Thyroid gland (tissue), 4 donors: ENCODE data around the gene MORF4L1. TPM values are rescaled to one million over a fixed set of nuclear protein-coding genes. Genes with fewer than 3 reads are reported as not detected.

Source experiments
- DNase-seq, 2 donors: peaks; one replicate each; pipeline ENCODE4 v3.0.0-alpha.2; 2019
- H3K27ac ChIP-seq, 3 donors: fragments of 200-600 bp; sonication (generic); 1 replicate in 2 of 3; 2 replicates in 1 of 3; pipeline ENCODE4 v1.5.1; 2016 to 2019; ENCODE audit warnings: mild to moderate bottlenecking in 1 of 3, moderate library complexity in 1 of 3
- H3K27me3 ChIP-seq: fragments of 200-600 bp; sonication (generic); one replicate; pipeline ENCODE4 v1.5.1; 2019
- H3K36me3 ChIP-seq, 2 donors: fragments of 200-600 bp; sonication (generic); one replicate each; pipeline ENCODE4 v1.5.1; 2016 to 2019
- H3K4me1 ChIP-seq, 2 donors: fragments of 200-600 bp; sonication (generic); one replicate each; pipeline ENCODE4 v1.5.1; 2017 to 2019
- H3K4me3 ChIP-seq, 3 donors: fragments of 200-600 bp; sonication (generic); replicated peaks in 1 of 3; 1 replicate in 2 of 3; 2 replicates in 1 of 3; pipeline ENCODE4 v1.5.1; 2016; ENCODE audit warnings: mild to moderate bottlenecking in 1 of 3
- H3K9me3 ChIP-seq: fragments of 200-600 bp; sonication (generic); one replicate; pipeline ENCODE4 v1.5.1; 2017
- POLR2A ChIP-seq, 2 donors: fragments of 450-650 bp; IDR thresholded peaks; one replicate each; pipeline ENCODE4 v1.6.1; 2017; ENCODE audit warnings: antibody characterized with exemption in 2 of 2, mild to moderate bottlenecking in 2 of 2, moderate library complexity in 1 of 2
- WGBS, 2 donors: methylation state at CpG; one replicate each; pipeline ENCODE4 v1.1.5; 2017; 5-methylcytosine and 5-hydroxymethylcytosine counted together
- intact Hi-C: fragments of 100-400 bp; cut with DNase I; formaldehyde crosslinking; loops from one replicate; pipeline ENCODE4 v1.15.1; 2023
- total RNA-seq, 4 donors: library from RNA; depleted of rRNA; stranded (reverse); fragments of >200 nt; gene quantifications; one replicate each; pipeline ENCODE4 v1.2.3, GENCODE V29; 2016
- TF ChIP-seq, protein P1 (sequence below), 6 experiments: fragments of 200-600 bp in 3 of 6; fragments of 450-650 bp in 3 of 6; sonication (generic) in 3 of 6; IDR thresholded peaks; one replicate each; pipeline ENCODE4 v1.5.1; 2016 to 2019; ENCODE audit warnings: antibody characterized with exemption in 6 of 6, mild to moderate bottlenecking in 2 of 6, inconsistent platforms in 1 of 6, moderate library complexity in 1 of 6

The MORF4L1 gene
- total RNA-seq, 4 donors from 2014 or later: 264 to 326 (median 298) TPM

- Histone ChIP-seq H3K9me3 (no peaks in the 10 kb centered on the region), H3K27me3 (no peaks in the 10 kb centered on the region), H3K27ac (no peak overlapping the region), H3K4me3 (no peak overlapping the region), H3K4me1 (peaks cover 0 to 11% of the 10 kb centered on the region in 2 donors), H3K36me3 (no peaks in the 10 kb centered on the region)
- TF ChIP-seq, protein P1, sequence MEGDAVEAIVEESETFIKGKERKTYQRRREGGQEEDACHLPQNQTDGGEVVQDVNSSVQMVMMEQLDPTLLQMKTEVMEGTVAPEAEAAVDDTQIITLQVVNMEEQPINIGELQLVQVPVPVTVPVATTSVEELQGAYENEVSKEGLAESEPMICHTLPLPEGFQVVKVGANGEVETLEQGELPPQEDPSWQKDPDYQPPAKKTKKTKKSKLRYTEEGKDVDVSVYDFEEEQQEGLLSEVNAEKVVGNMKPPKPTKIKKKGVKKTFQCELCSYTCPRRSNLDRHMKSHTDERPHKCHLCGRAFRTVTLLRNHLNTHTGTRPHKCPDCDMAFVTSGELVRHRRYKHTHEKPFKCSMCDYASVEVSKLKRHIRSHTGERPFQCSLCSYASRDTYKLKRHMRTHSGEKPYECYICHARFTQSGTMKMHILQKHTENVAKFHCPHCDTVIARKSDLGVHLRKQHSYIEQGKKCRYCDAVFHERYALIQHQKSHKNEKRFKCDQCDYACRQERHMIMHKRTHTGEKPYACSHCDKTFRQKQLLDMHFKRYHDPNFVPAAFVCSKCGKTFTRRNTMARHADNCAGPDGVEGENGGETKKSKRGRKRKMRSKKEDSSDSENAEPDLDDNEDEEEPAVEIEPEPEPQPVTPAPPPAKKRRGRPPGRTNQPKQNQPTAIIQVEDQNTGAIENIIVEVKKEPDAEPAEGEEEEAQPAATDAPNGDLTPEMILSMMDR (IDR thresholded peaks at IDR 0.05): no peak
- no peak for TF ChIP-seq POLR2A (IDR thresholded peaks at IDR 0.05)
- WGBS, 2 donors: 76 to 85% methylated on average over 4 to 13 of the region's 13 CpGs
- DNase-seq: no peak
- intact Hi-C loops: no loop called here
These were observed 59.6 kb downstream of the MORF4L1 start for GRCh38 chr15:78932258-78932808.

- Histone ChIP-seq H3K9me3 (no peaks in the 10 kb centered on the region), H3K4me1 (peaks cover 0 to 15% of the 10 kb centered on the region in 2 donors), H3K4me3 (no peak overlapping the region), H3K36me3 (no peaks in the 10 kb centered on the region), H3K27ac (no peak overlapping the region), H3K27me3 (no peaks in the 10 kb centered on the region)
- no peak for DNase-seq
- no peak for TF ChIP-seq POLR2A (IDR thresholded peaks at IDR 0.05)
- TF ChIP-seq, protein P1 (IDR thresholded peaks at IDR 0.05): no peak
- intact Hi-C loops: no loop called here
- WGBS, 2 donors: 76 to 80% methylated on average over 9 to 12 of the region's 12 CpGs
These were observed 60.6 kb downstream of the MORF4L1 start for GRCh38 chr15:78933187-78933822.

DNA sequence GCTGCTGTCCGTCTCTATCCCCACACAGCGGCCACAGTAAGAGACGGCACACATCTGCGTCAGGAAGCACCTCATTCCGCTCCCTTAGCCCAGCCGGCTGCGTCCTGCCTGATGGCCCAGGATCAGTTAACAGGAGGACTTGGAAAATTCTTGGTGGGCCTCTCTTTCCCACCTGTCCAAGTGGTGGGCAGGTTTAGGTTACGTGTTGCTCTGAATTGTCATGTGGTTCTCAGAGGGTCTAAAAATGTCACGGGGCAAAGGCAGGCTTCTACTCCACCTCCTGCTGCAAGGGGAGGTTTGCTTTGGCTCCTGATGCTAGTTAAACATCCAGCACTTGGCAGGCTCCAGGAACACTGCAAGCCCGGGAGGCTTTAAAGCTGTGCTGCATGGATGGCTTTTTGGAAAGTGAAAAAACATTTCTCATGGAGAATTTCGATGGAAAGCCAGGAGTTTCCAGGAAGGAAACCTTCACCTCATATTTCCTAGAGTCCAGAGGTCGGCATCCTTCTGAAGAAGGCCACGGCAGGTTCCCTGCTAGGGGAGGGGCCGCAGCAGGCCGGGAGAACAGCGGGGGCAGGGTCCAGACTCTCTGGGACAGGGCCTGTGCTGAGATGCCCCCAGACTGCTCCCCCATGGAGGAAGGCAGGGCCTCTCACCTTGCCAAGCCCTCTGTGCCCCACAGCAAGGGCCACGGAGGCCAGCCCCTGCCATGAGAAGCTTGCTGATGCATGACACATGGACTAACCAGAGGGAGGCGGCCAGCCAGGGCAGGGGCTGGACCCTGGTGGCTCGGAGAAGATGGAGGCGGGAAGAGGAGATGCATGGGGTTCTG lies 61.3 kb downstream of the MORF4L1 start:
- no peak for TF ChIP-seq POLR2A (IDR thresholded peaks at IDR 0.05)
- TF ChIP-seq, protein P1 (IDR thresholded peaks at IDR 0.05): no peak
- H3K9me3 ChIP-seq: no peaks in the 10 kb centered on the region
- H3K27me3 ChIP-seq: no peaks in the 10 kb centered on the region
- no peak overlapping the region for H3K4me3 ChIP-seq
- H3K27ac ChIP-seq: peak overlapping the region in 1 of 3 donors; percentile 41
- peaks cover 0 to 15% of the 10 kb centered on the region in 2 donors for H3K4me1 ChIP-seq
- 51 to 57% methylated on average over 16 to 20 of the region's 20 CpGs for WGBS, 2 donors
- no peaks in the 10 kb centered on the region for H3K36me3 ChIP-seq
- DNase-seq: peak; percentile 49 to 66
- intact Hi-C loops: no loop called here

DNA sequence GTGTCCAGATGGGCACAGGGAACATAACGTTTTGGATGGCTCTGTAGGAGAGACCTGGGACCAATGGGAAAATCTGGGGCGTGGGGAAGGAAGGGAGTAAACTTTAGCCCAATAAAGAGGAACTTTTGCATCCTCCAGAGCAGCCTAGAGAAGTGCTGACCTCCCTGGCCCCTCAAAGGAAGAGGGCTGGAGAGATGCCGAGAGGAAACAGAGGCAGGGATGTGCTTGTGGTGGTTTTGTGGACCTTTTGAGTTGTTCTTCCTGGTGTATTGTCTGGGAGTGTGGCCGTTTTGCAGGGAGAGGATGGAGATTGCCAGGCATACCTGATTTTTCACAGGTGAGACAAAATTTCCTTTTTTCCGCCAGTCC lies 61.9 kb downstream of the MORF4L1 start:
- WGBS, 2 donors: 73 to 83% methylated on average over 5 of the region's 5 CpGs
- TF ChIP-seq POLR2A (IDR thresholded peaks at IDR 0.05): no peak
- H3K27me3 ChIP-seq: no peaks in the 10 kb centered on the region
- no peaks in the 10 kb centered on the region for H3K36me3 ChIP-seq
- no peaks in the 10 kb centered on the region for H3K9me3 ChIP-seq
- intact Hi-C loops: no loop called here
- no peak overlapping the region for H3K4me3 ChIP-seq
- DNase-seq: no peak
- H3K4me1 ChIP-seq: peaks cover 0 to 15% of the 10 kb centered on the region in 2 donors
- H3K27ac ChIP-seq: no peak overlapping the region

- H3K36me3 ChIP-seq: no peaks in the 10 kb centered on the region
- intact Hi-C loops: no loop called here
- H3K27me3 ChIP-seq: no peaks in the 10 kb centered on the region
- H3K27ac ChIP-seq: peak overlapping the region in 1 of 3 donors; percentile 49
- DNase-seq: no peak
- no peaks in the 10 kb centered on the region for H3K9me3 ChIP-seq
- TF ChIP-seq POLR2A (IDR thresholded peaks at IDR 0.05): no peak
- TF ChIP-seq, protein P1 (IDR thresholded peaks at IDR 0.05): no peak
- WGBS, 2 donors: 54 to 61% methylated on average over 14 of the region's 14 CpGs
- H3K4me1 ChIP-seq: peaks cover 0 to 15% of the 10 kb centered on the region in 2 donors
- H3K4me3 ChIP-seq: no peak overlapping the region
These were observed 64.5 kb downstream of the MORF4L1 start for GRCh38 chr15:78937132-78937739.
